ENCODE results near the gene OR7G3. TPM values are rescaled to one million over a fixed set of nuclear protein-coding genes. Genes with fewer than 3 reads are reported as not detected.

OR7G3 gene
- total RNA-seq, 1 donor from 2014 or later = not detected

DNA sequence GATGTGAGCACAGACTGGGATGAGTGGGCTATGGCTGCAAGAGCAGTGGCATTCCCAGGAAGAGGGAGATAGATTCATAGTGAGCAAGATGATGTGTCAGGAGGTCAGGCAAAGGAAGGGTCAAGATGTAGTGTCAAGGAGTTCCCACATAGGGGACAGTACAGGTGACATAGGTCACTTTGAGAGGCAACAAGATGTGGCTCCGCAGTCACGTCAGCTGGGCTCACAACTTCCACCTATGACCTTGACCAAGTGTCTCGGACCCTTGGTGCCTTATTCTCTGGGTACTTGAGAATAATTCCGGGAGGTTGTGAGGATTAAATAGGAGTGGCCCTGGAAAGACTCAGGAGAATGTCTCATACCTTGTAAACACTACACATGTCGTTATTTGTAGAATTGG, 23.9 kb upstream of the OR7G3 start:
- intact Hi-C loops (cut with micrococcal nuclease) = no loop called here
- H3K27ac Mint-ChIP-seq = no peak overlapping the region
- peaks cover 63% of the 10 kb centered on the region for H3K4me1 Mint-ChIP-seq
- no peak for ATAC-seq (ENCODE audit: low read depth)
- no peaks in the 10 kb centered on the region for H3K27me3 Mint-ChIP-seq
- TF ChIP-seq, protein P1, sequence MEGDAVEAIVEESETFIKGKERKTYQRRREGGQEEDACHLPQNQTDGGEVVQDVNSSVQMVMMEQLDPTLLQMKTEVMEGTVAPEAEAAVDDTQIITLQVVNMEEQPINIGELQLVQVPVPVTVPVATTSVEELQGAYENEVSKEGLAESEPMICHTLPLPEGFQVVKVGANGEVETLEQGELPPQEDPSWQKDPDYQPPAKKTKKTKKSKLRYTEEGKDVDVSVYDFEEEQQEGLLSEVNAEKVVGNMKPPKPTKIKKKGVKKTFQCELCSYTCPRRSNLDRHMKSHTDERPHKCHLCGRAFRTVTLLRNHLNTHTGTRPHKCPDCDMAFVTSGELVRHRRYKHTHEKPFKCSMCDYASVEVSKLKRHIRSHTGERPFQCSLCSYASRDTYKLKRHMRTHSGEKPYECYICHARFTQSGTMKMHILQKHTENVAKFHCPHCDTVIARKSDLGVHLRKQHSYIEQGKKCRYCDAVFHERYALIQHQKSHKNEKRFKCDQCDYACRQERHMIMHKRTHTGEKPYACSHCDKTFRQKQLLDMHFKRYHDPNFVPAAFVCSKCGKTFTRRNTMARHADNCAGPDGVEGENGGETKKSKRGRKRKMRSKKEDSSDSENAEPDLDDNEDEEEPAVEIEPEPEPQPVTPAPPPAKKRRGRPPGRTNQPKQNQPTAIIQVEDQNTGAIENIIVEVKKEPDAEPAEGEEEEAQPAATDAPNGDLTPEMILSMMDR (IDR thresholded peaks at IDR 0.05) = no peak
- ChIA-PET POLR2A (no interaction called here), CTCF (no interaction called here)
- peaks cover 8% of the 10 kb centered on the region for H3K9me3 Mint-ChIP-seq
- peaks cover 83% of the 10 kb centered on the region for H3K36me3 Mint-ChIP-seq (ENCODE audit: low read depth)
- H3K4me3 Mint-ChIP-seq = no peak overlapping the region
- no peak for DNase-seq

DNA sequence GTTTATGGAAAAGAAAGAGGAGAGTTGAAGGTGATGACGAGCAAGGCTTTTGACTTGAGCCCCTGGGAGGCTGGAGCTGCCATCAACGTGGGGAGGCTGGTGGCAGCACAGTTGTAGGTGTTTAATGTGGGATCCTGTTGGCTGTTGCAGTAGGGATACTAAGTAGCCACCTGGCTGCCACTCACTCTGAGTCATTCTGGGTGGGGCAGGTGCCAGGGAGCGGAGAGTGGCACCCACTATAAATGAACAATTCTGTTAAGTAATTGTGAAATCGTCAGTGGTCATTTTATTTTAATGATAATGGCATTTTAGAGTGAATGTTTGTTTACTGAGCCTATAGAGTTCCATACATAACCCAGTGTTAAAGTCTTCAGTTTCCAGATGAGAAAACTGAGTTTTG, 23.2 kb upstream of the OR7G3 start:
- no peak overlapping the region for H3K4me3 Mint-ChIP-seq
- ChIA-PET CTCF (no interaction called here), POLR2A (no interaction called here)
- DNase-seq = no peak
- peaks cover 82% of the 10 kb centered on the region for H3K36me3 Mint-ChIP-seq (ENCODE audit: low read depth)
- intact Hi-C loops (cut with micrococcal nuclease) = no loop called here
- no peak for ATAC-seq (ENCODE audit: low read depth)
- H3K27me3 Mint-ChIP-seq = no peaks in the 10 kb centered on the region
- peaks cover 13% of the 10 kb centered on the region for H3K9me3 Mint-ChIP-seq
- H3K27ac Mint-ChIP-seq = no peak overlapping the region
- TF ChIP-seq, protein P1 (IDR thresholded peaks at IDR 0.05) = no peak
- peaks cover 59% of the 10 kb centered on the region for H3K4me1 Mint-ChIP-seq

DNA sequence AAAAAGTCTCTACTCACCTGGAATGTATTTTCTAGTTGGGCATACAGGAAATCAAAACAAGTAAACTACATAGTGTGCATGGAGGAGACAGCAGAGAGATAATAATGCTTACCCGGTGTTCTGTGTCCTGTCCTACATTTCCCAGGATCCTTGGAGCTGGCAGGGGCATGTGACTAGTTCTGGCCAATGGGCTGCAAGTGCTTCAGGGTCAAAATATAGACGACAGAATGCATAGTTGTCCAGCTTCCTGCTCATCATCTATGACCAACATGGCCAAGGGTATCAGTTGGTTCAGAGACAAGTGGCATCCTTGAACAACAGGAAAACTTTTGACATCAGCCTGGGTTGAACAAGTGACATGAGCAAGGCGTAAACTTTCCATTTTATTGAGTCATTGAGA, 21.9 kb upstream of the OR7G3 start:
- no peak overlapping the region for H3K4me3 Mint-ChIP-seq
- no peak overlapping the region for H3K27ac Mint-ChIP-seq
- peaks cover 15% of the 10 kb centered on the region for H3K9me3 Mint-ChIP-seq
- peaks cover 81% of the 10 kb centered on the region for H3K36me3 Mint-ChIP-seq (ENCODE audit: low read depth)
- ChIA-PET POLR2A (no interaction called here), CTCF (no interaction called here)
- ATAC-seq (ENCODE audit: low read depth) (no peak), DNase-seq (no peak)
- TF ChIP-seq, protein P1 (IDR thresholded peaks at IDR 0.05) = no peak
- no peaks in the 10 kb centered on the region for H3K27me3 Mint-ChIP-seq
- intact Hi-C loops (cut with micrococcal nuclease) = no loop called here
- H3K4me1 Mint-ChIP-seq = peaks cover 50% of the 10 kb centered on the region

DNA sequence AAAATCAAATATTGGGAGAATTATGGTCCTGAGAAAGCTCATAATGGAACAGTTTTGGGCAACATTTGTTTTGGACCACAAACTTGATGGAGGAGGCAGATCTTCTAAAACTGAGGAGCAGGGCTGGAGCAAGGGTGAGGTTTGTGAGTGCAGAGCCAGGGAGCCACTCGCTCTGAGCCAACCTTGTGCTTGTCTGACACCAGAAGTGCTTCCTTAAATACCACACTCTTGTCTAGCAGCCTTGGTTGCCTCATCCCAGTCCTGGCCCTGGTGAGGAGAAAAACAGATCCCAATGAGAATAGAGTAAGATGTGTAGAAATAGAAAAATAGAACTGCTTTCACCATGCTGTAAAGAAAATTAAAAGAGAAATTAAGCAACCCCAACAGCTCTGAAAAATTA, 20.1 kb upstream of the OR7G3 start:
- ATAC-seq (ENCODE audit: low read depth) = no peak
- ChIA-PET CTCF (no interaction called here), POLR2A (no interaction called here)
- no peaks in the 10 kb centered on the region for H3K27me3 Mint-ChIP-seq
- TF ChIP-seq, protein P1 (IDR thresholded peaks at IDR 0.05) = no peak
- H3K27ac Mint-ChIP-seq = no peak overlapping the region
- peaks cover 8% of the 10 kb centered on the region for H3K9me3 Mint-ChIP-seq
- H3K4me1 Mint-ChIP-seq = peaks cover 54% of the 10 kb centered on the region
- DNase-seq = no peak
- peaks cover 76% of the 10 kb centered on the region for H3K36me3 Mint-ChIP-seq (ENCODE audit: low read depth)
- no peak overlapping the region for H3K4me3 Mint-ChIP-seq
- intact Hi-C loops (cut with micrococcal nuclease) = no loop called here

DNA sequence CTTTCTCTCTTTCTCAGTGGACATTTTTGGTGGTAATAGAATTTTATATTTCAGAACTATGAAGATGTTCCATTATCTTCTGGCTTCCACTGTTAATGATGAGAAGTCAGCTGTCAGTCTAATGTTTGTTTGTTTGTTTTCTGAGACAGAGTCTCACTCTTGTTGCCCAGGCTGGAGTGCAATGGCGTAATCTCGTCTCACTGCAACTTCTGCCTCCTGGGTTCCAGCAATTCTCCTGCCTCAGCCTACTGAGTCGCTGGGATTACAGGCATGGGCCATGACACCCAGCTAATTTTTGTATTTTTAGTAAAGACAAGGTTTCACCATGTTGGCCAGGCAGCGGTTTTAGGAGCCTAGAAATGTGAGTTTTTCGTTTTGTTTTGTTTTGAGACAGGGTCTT, 18.2 kb upstream of the OR7G3 start:
- H3K27me3 Mint-ChIP-seq = no peaks in the 10 kb centered on the region
- H3K4me3 Mint-ChIP-seq = no peak overlapping the region
- DNase-seq = no peak
- H3K36me3 Mint-ChIP-seq (ENCODE audit: low read depth) = peaks cover 72% of the 10 kb centered on the region
- CTCF ChIA-PET = no interaction called here
- no peak for ATAC-seq (ENCODE audit: low read depth)
- POLR2A ChIA-PET = no interaction called here
- no peak overlapping the region for H3K27ac Mint-ChIP-seq
- intact Hi-C loops (cut with micrococcal nuclease) = loop anchor here (5.0 kb wide), 1 partner anchor 392 kb away; the partner anchor contains the start of gene ZNF426
- TF ChIP-seq, protein P1 (IDR thresholded peaks at IDR 0.05) = no peak
- peaks cover 8% of the 10 kb centered on the region for H3K9me3 Mint-ChIP-seq
- H3K4me1 Mint-ChIP-seq = peaks cover 56% of the 10 kb centered on the region

All from activated B cell treated with CpG ODN at 0.5 μM for 24 hours (primary cell).